Testis (tissue), 3 donors: Measurements from ENCODE around the gene HSPA12A. TPM values are rescaled to one million over a fixed set of nuclear protein-coding genes. Genes with fewer than 3 reads are reported as not detected.
A peak's percentile ranks its signal among the peaks of the same experiment; 100 is the strongest.

Experiments used
- DNase-seq: peaks from one replicate; pipeline ENCODE4 v3.0.0-alpha.2; 2019
- H3K27ac ChIP-seq, 2 donors: fragments of 200-600 bp; sonication (generic); one replicate each; pipeline ENCODE4 v1.5.1; 2019
- H3K27me3 ChIP-seq: fragments of 200-600 bp; sonication (generic); one replicate; pipeline ENCODE4 v1.5.1; 2019
- H3K36me3 ChIP-seq: fragments of 200-600 bp; sonication (generic); one replicate; pipeline ENCODE4 v1.5.1; 2017; ENCODE audit warnings: low read depth; ENCODE audit errors: missing control alignments
- H3K4me1 ChIP-seq: fragments of 200-600 bp; sonication (generic); one replicate; pipeline ENCODE4 v1.5.1; 2019
- H3K4me3 ChIP-seq, 2 donors: fragments of 200-600 bp; sonication (generic); one replicate each; pipeline ENCODE4 v1.5.1; 2017 to 2019
- H3K9me3 ChIP-seq: fragments of 200-600 bp; sonication (generic); one replicate; pipeline ENCODE4 v1.5.1; 2017
- CTCF ChIP-seq, 3 experiments: fragments of 450-650 bp in 2 of 3; fragments of 200-600 bp in 1 of 3; sonication (generic) in 1 of 3; IDR thresholded peaks; one replicate each; pipeline ENCODE4 v1.5.1; 2016 to 2019; ENCODE audit warnings: antibody characterized with exemption in 3 of 3, mild to moderate bottlenecking in 2 of 3, moderate library complexity in 1 of 3
- POLR2A ChIP-seq: fragments of 450-650 bp; IDR thresholded peaks from one replicate; pipeline ENCODE4 v1.6.1; 2017; ENCODE audit warnings: antibody characterized with exemption, mild to moderate bottlenecking, moderate library complexity
- WGBS, 2 donors: methylation state at CpG; one replicate each; pipeline ENCODE4 v1.1.5; 2018; 5-methylcytosine and 5-hydroxymethylcytosine counted together
- intact Hi-C: fragments of 100-400 bp; cut with DNase I; formaldehyde crosslinking; loops from one replicate; pipeline ENCODE4 v1.15.1; 2023; ENCODE audit warnings: low total_unique reads
- polyA plus RNA-seq: library from polyadenylated mRNA; stranded (reverse); fragments of 350-450 nt; fragmentation: Illumina TruSeq; extraction: RNeasy Lipid Tissue Mini Kit (QIAGEN cat#74804); gene quantifications from one replicate; pipeline ENCODE4 v1.2.3, GENCODE V29; 2014; ENCODE audit warnings: low read depth, low replicate concordance; ENCODE audit not compliant: insufficient read depth
- total RNA-seq, 2 donors: library from RNA; depleted of rRNA; stranded (reverse); fragments of >200 nt; gene quantifications; one replicate each; pipeline ENCODE4 v1.2.3, GENCODE V29; 2016

HSPA12A gene
- total and polyA plus RNA-seq, 3 donors from 2014 or later, result 20.9 to 34.6 (median 28.4) TPM

GRCh38 chr10:116722736-116723427, 19.5 kb downstream of the HSPA12A start:
- H3K27me3 ChIP-seq, result no peaks in the 10 kb centered on the region
- H3K36me3 ChIP-seq, result no peaks in the 10 kb centered on the region
- 82 to 87% methylated on average over 3 to 6 of the region's 6 CpGs for WGBS, 2 donors
- no peak overlapping the region for H3K4me3 ChIP-seq
- TF ChIP-seq CTCF (IDR thresholded peaks at IDR 0.05) (no peak), POLR2A (no peak)
- H3K9me3 ChIP-seq, result no peaks in the 10 kb centered on the region
- peaks cover 38% of the 10 kb centered on the region for H3K4me1 ChIP-seq
- no peak for DNase-seq
- no peak overlapping the region for H3K27ac ChIP-seq
- intact Hi-C loops, result no loop called here

GRCh38 chr10:116721547-116722392, 20.6 kb downstream of the HSPA12A start:
- Histone ChIP-seq H3K9me3 (no peaks in the 10 kb centered on the region), H3K27me3 (no peaks in the 10 kb centered on the region), H3K4me1 (peaks cover 42% of the 10 kb centered on the region), H3K4me3 (no peak overlapping the region), H3K27ac (peak overlapping the region in 1 of 2 donors; percentile 41), H3K36me3 (no peaks in the 10 kb centered on the region)
- WGBS, 2 donors, result 46 to 52% methylated on average over 16 to 20 of the region's 20 CpGs
- no peak for DNase-seq
- intact Hi-C loops, result no loop called here
- TF ChIP-seq CTCF (IDR thresholded peaks at IDR 0.05) (no peak), POLR2A (no peak)

- Histone ChIP-seq H3K4me1 (peaks cover 47% of the 10 kb centered on the region), H3K36me3 (no peaks in the 10 kb centered on the region), H3K4me3 (no peak overlapping the region), H3K27me3 (no peaks in the 10 kb centered on the region), H3K27ac (no peak overlapping the region), H3K9me3 (no peaks in the 10 kb centered on the region)
- TF ChIP-seq CTCF (IDR thresholded peaks at IDR 0.05) (no peak), POLR2A (no peak)
- 51 to 57% methylated on average over 7 of the region's 7 CpGs for WGBS, 2 donors
- intact Hi-C loops, result no loop called here
- DNase-seq, result no peak
Observed at GRCh38 chr10:116720668-116721546, 21.5 kb downstream of the HSPA12A start.

- DNase-seq, result no peak
- intact Hi-C loops, result no loop called here
- Histone ChIP-seq H3K27me3 (no peaks in the 10 kb centered on the region), H3K36me3 (no peaks in the 10 kb centered on the region), H3K4me1 (peaks cover 47% of the 10 kb centered on the region), H3K4me3 (no peak overlapping the region), H3K27ac (no peak overlapping the region), H3K9me3 (no peaks in the 10 kb centered on the region)
- WGBS, 2 donors, result 72 to 80% methylated on average over 6 to 7 of the region's 7 CpGs
- TF ChIP-seq CTCF (IDR thresholded peaks at IDR 0.05) (no peak), POLR2A (no peak)
Observed at GRCh38 chr10:116720241-116720643, 22.1 kb downstream of the HSPA12A start.
